Suprapubic skin (tissue), 4 donors: Measurements from ENCODE around the gene CYP4F3. TPM values are rescaled to one million over a fixed set of nuclear protein-coding genes. Genes with fewer than 3 reads are reported as not detected.

Experiments
- DNase-seq, 2 donors: peaks; one replicate each; pipeline ENCODE4 v3.0.0-alpha.2; 2019; ENCODE audit warnings: low spot score in 2 of 2
- H3K27ac ChIP-seq: fragments of 200-600 bp; sonication (generic); one replicate; pipeline ENCODE4 v1.5.1; 2019
- H3K27me3 ChIP-seq: fragments of 200-600 bp; sonication (generic); one replicate; pipeline ENCODE4 v1.5.1; 2019
- H3K36me3 ChIP-seq: fragments of 200-600 bp; sonication (generic); one replicate; pipeline ENCODE4 v1.5.1; 2019
- H3K4me1 ChIP-seq: fragments of 200-600 bp; sonication (generic); one replicate; pipeline ENCODE4 v1.5.1; 2019
- H3K4me3 ChIP-seq: fragments of 200-600 bp; sonication (generic); one replicate; pipeline ENCODE4 v1.5.1; 2019; ENCODE audit warnings: mild to moderate bottlenecking
- H3K9me3 ChIP-seq: fragments of 200-600 bp; sonication (generic); one replicate; pipeline ENCODE4 v1.5.1; 2019
- EP300 ChIP-seq: sonication (generic); formaldehyde crosslinking; IDR thresholded peaks from one replicate; pipeline ENCODE4 v1.6.1; 2017; ENCODE audit warnings: antibody characterized with exemption
- POLR2A ChIP-seq, 2 donors: fragments of 450-650 bp; IDR thresholded peaks; one replicate each; pipeline ENCODE4 v1.6.1; 2017; ENCODE audit warnings: antibody characterized with exemption in 2 of 2, mild to moderate bottlenecking in 2 of 2, moderate library complexity in 2 of 2
- POLR2AphosphoS5 ChIP-seq, 3 donors: sonication (generic); formaldehyde crosslinking; IDR thresholded peaks; one replicate each; pipeline ENCODE4 v1.6.1; 2017; ENCODE audit warnings: antibody characterized with exemption in 3 of 3
- WGBS: methylation state at CpG from one replicate; pipeline ENCODE4 v1.1.5; 2018; 5-methylcytosine and 5-hydroxymethylcytosine counted together
- total RNA-seq, 4 donors: library from RNA; depleted of rRNA; stranded (reverse); fragments of >200 nt; gene quantifications; one replicate each; pipeline ENCODE4 v1.1.0, GENCODE V29; 2016
- TF ChIP-seq, protein P1 (sequence below), 2 donors: fragments of 200-600 bp in 1 of 2; fragments of 450-650 bp in 1 of 2; sonication (generic) in 1 of 2; IDR thresholded peaks; one replicate each; pipeline ENCODE4 v1.5.1; 2016 to 2019; ENCODE audit warnings: antibody characterized with exemption in 2 of 2, mild to moderate bottlenecking in 1 of 2, moderate library complexity in 1 of 2

The CYP4F3 gene
- total RNA-seq, 4 donors from 2014 or later = 9.5 to 14.4 (median 12.2) TPM

GRCh38 chr19:15651791-15652190 is 11.1 kb downstream of the CYP4F3 start:
- WGBS = 87% methylated on average over 3 of the region's 3 CpGs
- Histone ChIP-seq H3K36me3 (no peaks in the 10 kb centered on the region), H3K9me3 (no peaks in the 10 kb centered on the region), H3K4me3 (no peak overlapping the region), H3K27ac (no peak overlapping the region), H3K4me1 (no peaks in the 10 kb centered on the region), H3K27me3 (peaks cover 7% of the 10 kb centered on the region)
- DNase-seq = no peak
- TF ChIP-seq, protein P1, sequence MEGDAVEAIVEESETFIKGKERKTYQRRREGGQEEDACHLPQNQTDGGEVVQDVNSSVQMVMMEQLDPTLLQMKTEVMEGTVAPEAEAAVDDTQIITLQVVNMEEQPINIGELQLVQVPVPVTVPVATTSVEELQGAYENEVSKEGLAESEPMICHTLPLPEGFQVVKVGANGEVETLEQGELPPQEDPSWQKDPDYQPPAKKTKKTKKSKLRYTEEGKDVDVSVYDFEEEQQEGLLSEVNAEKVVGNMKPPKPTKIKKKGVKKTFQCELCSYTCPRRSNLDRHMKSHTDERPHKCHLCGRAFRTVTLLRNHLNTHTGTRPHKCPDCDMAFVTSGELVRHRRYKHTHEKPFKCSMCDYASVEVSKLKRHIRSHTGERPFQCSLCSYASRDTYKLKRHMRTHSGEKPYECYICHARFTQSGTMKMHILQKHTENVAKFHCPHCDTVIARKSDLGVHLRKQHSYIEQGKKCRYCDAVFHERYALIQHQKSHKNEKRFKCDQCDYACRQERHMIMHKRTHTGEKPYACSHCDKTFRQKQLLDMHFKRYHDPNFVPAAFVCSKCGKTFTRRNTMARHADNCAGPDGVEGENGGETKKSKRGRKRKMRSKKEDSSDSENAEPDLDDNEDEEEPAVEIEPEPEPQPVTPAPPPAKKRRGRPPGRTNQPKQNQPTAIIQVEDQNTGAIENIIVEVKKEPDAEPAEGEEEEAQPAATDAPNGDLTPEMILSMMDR (IDR thresholded peaks at IDR 0.05) = no peak
- TF ChIP-seq POLR2A (IDR thresholded peaks at IDR 0.05) = no peak
- no peak for TF ChIP-seq EP300
- no peak for TF ChIP-seq POLR2AphosphoS5 (IDR thresholded peaks at IDR 0.05)

DNA sequence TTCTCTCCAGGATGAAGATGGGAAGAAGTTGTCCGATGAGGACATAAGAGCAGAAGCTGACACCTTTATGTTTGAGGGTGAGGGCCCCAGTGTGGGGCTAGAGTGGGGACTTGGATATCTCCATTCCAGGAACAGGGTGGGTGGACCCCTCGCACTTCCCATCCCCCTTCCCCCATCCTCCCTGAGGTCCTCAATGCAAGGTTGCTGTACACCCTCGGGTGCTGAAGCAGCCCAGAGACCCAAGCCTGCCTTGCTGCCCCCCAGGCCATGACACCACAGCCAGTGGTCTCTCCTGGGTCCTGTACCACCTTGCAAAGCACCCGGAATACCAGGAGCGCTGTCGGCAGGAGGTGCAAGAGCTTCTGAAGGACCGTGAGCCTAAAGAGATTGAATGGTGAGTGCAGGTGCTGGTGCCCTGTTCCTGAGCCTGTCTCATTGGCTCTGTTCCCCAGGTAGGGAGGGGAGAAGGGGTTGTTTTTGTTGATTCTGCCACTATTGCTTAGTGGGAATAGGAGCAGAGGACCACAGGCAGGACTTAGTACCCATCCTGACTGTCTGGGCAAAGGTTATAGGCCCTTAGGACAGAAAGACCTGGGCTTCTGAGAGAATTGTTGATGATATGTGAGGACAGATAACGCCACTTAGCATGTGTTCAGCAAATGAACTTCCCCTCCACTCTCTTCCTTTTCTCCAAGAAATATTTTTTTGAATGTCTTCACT is 12.0 kb downstream of the CYP4F3 start:
- H3K9me3 ChIP-seq = no peaks in the 10 kb centered on the region
- no peak for DNase-seq
- peaks cover 7% of the 10 kb centered on the region for H3K27me3 ChIP-seq
- H3K4me3 ChIP-seq = no peak overlapping the region
- H3K36me3 ChIP-seq = no peaks in the 10 kb centered on the region
- 75% methylated on average over 8 of the region's 8 CpGs for WGBS
- no peak overlapping the region for H3K27ac ChIP-seq
- TF ChIP-seq POLR2A (IDR thresholded peaks at IDR 0.05) = no peak
- TF ChIP-seq, protein P1 (IDR thresholded peaks at IDR 0.05) = no peak
- TF ChIP-seq EP300 = no peak
- TF ChIP-seq POLR2AphosphoS5 (IDR thresholded peaks at IDR 0.05) = no peak
- H3K4me1 ChIP-seq = no peaks in the 10 kb centered on the region

- TF ChIP-seq, protein P1 (IDR thresholded peaks at IDR 0.05) = no peak
- TF ChIP-seq POLR2AphosphoS5 (IDR thresholded peaks at IDR 0.05) (no peak), POLR2A (IDR thresholded peaks at IDR 0.05) (no peak), EP300 (no peak)
Measured at GRCh38 chr19:15656467-15656866, 15.8 kb downstream of the CYP4F3 start.

GRCh38 chr19:15663247-15663646 is 22.6 kb downstream of the CYP4F3 start:
- Histone ChIP-seq H3K4me1 (peaks cover 5% of the 10 kb centered on the region), H3K27ac (no peak overlapping the region), H3K4me3 (no peak overlapping the region), H3K9me3 (no peaks in the 10 kb centered on the region), H3K27me3 (peaks cover 10% of the 10 kb centered on the region), H3K36me3 (no peaks in the 10 kb centered on the region)
- TF ChIP-seq POLR2AphosphoS5 (IDR thresholded peaks at IDR 0.05) = no peak
- TF ChIP-seq, protein P1 (IDR thresholded peaks at IDR 0.05) = no peak
- no peak for TF ChIP-seq POLR2A (IDR thresholded peaks at IDR 0.05)
- no peak for TF ChIP-seq EP300
- DNase-seq = no peak
- 82% methylated on average over 4 of the region's 4 CpGs for WGBS

More at GRCh38 chr19:15656467-15656866, 15.8 kb downstream of the CYP4F3 start:
- no peak overlapping the region for H3K4me3 ChIP-seq
- DNase-seq = no peak
- H3K9me3 ChIP-seq = no peaks in the 10 kb centered on the region
- no peaks in the 10 kb centered on the region for H3K36me3 ChIP-seq
- no peak overlapping the region for H3K27ac ChIP-seq
- H3K27me3 ChIP-seq = peaks cover 17% of the 10 kb centered on the region
- no peaks in the 10 kb centered on the region for H3K4me1 ChIP-seq

- H3K36me3 ChIP-seq = no peaks in the 10 kb centered on the region
- H3K27me3 ChIP-seq = peaks cover 4% of the 10 kb centered on the region
- peaks cover 15% of the 10 kb centered on the region for H3K4me1 ChIP-seq
- DNase-seq = no peak
- H3K27ac ChIP-seq = no peak overlapping the region
- H3K4me3 ChIP-seq = no peak overlapping the region
- 44% methylated on average over 1 of the region's 1 CpG for WGBS
- TF ChIP-seq EP300 = no peak
- TF ChIP-seq POLR2A (IDR thresholded peaks at IDR 0.05) = no peak
- no peak for TF ChIP-seq POLR2AphosphoS5 (IDR thresholded peaks at IDR 0.05)
- TF ChIP-seq, protein P1 (IDR thresholded peaks at IDR 0.05) = no peak
- no peaks in the 10 kb centered on the region for H3K9me3 ChIP-seq
Measured at GRCh38 chr19:15666186-15666585, 25.5 kb downstream of the CYP4F3 start.
